Measurements from ENCODE around the gene CDRT4.

Gene CDRT4

GRCh38 chr17:15397620-15398019 lies 69.8 kb downstream of the CDRT4 start:
- DNase-seq (ENCODE audit: low read depth in 1 of 2, low spot score in 1 of 2): no peak

- DNase-seq (ENCODE audit: low read depth in 1 of 2, low spot score in 1 of 2): no peak
Measured at GRCh38 chr17:15395091-15395490, 72.3 kb downstream of the CDRT4 start.

- no peak for DNase-seq (ENCODE audit: low read depth in 1 of 2, low spot score in 1 of 2)
Measured at GRCh38 chr17:15393414-15393813, 74.0 kb downstream of the CDRT4 start.

GRCh38 chr17:15392326-15392741 lies 75.1 kb downstream of the CDRT4 start:
- DNase-seq (ENCODE audit: low read depth in 1 of 2, low spot score in 1 of 2): no peak

GRCh38 chr17:15388356-15389041 lies 78.9 kb downstream of the CDRT4 start:
- DNase-seq (ENCODE audit: low read depth in 1 of 2, low spot score in 1 of 2): no peak

- no peak for DNase-seq (ENCODE audit: low read depth in 1 of 2, low spot score in 1 of 2)
Measured at GRCh38 chr17:15386083-15386482, 81.3 kb downstream of the CDRT4 start.

Data from stimulated activated CD4-positive, alpha-beta T cell treated with anti-CD3 and anti-CD28 coated beads, Interleukin-15, amount 100 ng/mL, for 1 hour (primary cell).